ENCODE measurements around the gene CDH26. TPM values are rescaled to one million over a fixed set of nuclear protein-coding genes. Genes with fewer than 3 reads are reported as not detected.
A peak's percentile ranks its signal among the peaks of the same experiment; 100 is the strongest.

CDH26 gene
- total and polyA plus RNA-seq, 2 of the 13 experiments (the other 11 are each of a cell fraction or from before 2014, with no cell fraction given) = 0.40 to 1.1 TPM

DNA sequence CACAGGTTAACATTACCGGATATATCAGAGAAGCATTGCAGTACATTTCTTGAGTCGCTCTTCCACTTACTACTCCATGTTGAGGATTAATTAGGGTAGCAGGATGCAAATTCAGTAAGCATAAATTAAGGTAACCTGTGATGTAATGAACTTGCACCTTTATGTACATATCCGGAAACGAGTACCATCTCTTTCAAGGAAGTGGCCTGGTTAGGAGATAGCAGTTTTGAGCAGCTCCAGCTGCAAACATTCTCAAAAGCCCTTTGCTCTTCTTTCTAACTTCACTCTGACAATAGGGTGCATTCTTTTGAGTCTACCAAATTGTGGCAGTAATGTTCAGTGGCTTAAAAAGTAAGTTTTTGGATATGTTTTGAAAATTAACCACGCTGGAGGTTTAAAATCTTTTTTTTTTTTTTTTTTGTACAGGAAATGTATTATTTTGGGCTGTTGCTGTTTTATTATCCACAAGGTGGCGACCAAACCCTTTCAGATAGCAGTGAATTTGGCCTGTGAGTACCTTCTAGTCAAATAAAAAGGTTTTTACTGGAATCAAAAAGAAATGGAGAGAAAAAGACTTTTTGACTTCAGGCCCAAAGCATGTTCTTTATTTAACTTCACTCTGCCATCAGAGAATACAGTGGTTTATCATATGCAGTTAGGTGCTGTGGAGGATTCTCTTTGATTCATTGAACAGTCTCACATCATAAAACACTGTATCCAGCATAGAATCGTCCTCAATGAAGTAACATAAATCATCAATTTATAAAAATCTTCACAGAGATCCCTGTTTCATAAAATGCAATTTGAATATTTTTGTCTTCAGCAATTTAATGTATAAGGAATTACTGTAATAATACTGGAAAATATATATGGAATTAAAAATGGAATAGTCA lies 9.1 kb upstream of the CDH26 start:
- Histone ChIP-seq H2AFZ (ENCODE audit: low read length) (no peak overlapping the region), H3K9ac (ENCODE audit: insufficient read depth, low read depth, low read length) (no peak overlapping the region), H3K36me3 (replicated peaks in 1 of 2; ENCODE audit: control insufficient read depth in 1 of 2, insufficient read depth in 2 of 2, low read length in 2 of 2) (peaks cover 8 to 12% of the 10 kb centered on the region in 2 experiments; a peak in 4 of 5 replicates), H3K27me3 (ENCODE audit: control insufficient read depth in 1 of 2, insufficient read depth in 2 of 2, low read length in 2 of 2) (no peaks in the 10 kb centered on the region), H3K4me1 (ENCODE audit: insufficient read depth, low read length) (no peaks in the 10 kb centered on the region), H3K79me2 (ENCODE audit: insufficient read depth, low read length) (no peaks in the 10 kb centered on the region), H4K20me1 (ENCODE audit: insufficient read depth, low read length) (no peaks in the 10 kb centered on the region), H3K9me3 (ENCODE audit: low read length) (no peaks in the 10 kb centered on the region), H3K4me3 (replicated peaks in 1 of 3; ENCODE audit: insufficient read depth in 1 of 3, low read depth in 2 of 3, low read length in 3 of 3) (no peak overlapping the region), H3K4me2 (ENCODE audit: low read depth, low read length) (no peak overlapping the region), H3K27ac (ENCODE audit: extremely low read length, insufficient read depth, low read length) (no peak overlapping the region)
- no TSS peak for BruUV-seq (replicated peaks)
- FAIRE-seq (peak; percentile 48), DNase-seq (ENCODE audit: low spot score) (peak; percentile 63), ATAC-seq (peak; percentile 69)
- CTCF ChIA-PET (ENCODE audit: low intra/inter-chr PET ratio, low total read pairs) = interaction anchor here (0.8 to 1.8 kb wide), 2 partner anchors 15 to 101 kb away, joined by 4 to 5 read pairs; no protein-coding TSS in a partner anchor
- POLR2A ChIA-PET = interaction anchor here (1.3 kb wide), 1 partner anchor 9 kb away, joined by 10 read pairs; the partner anchor contains the start of genes FAM217B and PPP1R3D
- TF ChIP-seq, protein P1, sequence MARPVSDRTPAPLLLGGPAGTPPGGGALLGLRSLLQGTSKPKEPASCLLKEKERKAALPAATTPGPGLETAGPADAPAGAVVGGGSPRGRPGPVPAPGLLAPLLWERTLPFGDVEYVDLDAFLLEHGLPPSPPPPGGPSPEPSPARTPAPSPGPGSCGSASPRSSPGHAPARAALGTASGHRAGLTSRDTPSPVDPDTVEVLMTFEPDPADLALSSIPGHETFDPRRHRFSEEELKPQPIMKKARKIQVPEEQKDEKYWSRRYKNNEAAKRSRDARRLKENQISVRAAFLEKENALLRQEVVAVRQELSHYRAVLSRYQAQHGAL (CRISPR knock-in tag; IDR thresholded peaks at IDR 0.05; ENCODE audit: not compliant biosample characterization) = no peak
- TF ChIP-seq POLR2AphosphoS5 (IDR thresholded peaks at IDR 0.05; ENCODE audit: low read depth, low read length) (no peak), STAG1 (CRISPR knock-in tag; IDR thresholded peaks at IDR 0.05) (peak; percentile 30; the same call in 1 of the 2 replicates)
- TF ChIP-seq, protein P2, sequence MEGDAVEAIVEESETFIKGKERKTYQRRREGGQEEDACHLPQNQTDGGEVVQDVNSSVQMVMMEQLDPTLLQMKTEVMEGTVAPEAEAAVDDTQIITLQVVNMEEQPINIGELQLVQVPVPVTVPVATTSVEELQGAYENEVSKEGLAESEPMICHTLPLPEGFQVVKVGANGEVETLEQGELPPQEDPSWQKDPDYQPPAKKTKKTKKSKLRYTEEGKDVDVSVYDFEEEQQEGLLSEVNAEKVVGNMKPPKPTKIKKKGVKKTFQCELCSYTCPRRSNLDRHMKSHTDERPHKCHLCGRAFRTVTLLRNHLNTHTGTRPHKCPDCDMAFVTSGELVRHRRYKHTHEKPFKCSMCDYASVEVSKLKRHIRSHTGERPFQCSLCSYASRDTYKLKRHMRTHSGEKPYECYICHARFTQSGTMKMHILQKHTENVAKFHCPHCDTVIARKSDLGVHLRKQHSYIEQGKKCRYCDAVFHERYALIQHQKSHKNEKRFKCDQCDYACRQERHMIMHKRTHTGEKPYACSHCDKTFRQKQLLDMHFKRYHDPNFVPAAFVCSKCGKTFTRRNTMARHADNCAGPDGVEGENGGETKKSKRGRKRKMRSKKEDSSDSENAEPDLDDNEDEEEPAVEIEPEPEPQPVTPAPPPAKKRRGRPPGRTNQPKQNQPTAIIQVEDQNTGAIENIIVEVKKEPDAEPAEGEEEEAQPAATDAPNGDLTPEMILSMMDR (CRISPR knock-in tag; IDR thresholded peaks at IDR 0.05) = peak; percentile 59
- TF ChIP-seq, protein P3, sequence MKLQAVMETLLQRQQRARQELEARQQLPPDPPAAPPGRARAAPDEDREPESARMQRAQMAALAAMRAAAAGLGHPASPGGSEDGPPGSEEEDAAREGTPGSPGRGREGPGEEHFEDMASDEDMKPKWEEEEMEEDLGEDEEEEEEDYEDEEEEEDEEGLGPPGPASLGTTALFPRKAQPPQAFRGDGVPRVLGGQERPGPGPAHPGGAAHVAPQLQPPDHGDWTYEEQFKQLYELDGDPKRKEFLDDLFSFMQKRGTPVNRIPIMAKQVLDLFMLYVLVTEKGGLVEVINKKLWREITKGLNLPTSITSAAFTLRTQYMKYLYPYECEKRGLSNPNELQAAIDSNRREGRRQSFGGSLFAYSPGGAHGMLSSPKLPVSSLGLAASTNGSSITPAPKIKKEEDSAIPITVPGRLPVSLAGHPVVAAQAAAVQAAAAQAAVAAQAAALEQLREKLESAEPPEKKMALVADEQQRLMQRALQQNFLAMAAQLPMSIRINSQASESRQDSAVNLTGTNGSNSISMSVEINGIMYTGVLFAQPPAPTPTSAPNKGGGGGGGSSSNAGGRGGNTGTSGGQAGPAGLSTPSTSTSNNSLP (IDR thresholded peaks at IDR 0.05; ENCODE audit: low read depth, low read length) = peak; percentile 94
- TF ChIP-seq, protein P4, sequence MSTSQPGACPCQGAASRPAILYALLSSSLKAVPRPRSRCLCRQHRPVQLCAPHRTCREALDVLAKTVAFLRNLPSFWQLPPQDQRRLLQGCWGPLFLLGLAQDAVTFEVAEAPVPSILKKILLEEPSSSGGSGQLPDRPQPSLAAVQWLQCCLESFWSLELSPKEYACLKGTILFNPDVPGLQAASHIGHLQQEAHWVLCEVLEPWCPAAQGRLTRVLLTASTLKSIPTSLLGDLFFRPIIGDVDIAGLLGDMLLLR (CRISPR knock-in tag; IDR thresholded peaks at IDR 0.05) = no peak
- TF ChIP-seq, protein P5, sequence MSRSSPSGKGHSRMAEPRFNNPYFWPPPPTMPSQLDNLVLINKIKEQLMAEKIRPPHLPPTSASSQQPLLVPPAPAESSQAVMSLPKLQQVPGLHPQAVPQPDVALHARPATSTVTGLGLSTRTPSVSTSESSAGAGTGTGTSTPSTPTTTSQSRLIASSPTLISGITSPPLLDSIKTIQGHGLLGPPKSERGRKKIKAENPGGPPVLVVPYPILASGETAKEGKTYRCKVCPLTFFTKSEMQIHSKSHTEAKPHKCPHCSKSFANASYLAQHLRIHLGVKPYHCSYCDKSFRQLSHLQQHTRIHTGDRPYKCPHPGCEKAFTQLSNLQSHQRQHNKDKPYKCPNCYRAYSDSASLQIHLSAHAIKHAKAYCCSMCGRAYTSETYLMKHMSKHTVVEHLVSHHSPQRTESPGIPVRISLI (CRISPR knock-in tag; IDR thresholded peaks at IDR 0.05; ENCODE audit: borderline replicate concordance) = peak; percentile 61
- in situ Hi-C loops (cut with HindIII; ENCODE audit: extremely low pct_ligation_motif_present, low pct_unique_long_range_greater_than_20kb) (no loop called here), intact Hi-C loops (cut with micrococcal nuclease; ENCODE audit: unreplicated experiment) (loop anchor here (1.0 kb wide), 1 partner anchor 101 kb away; no protein-coding TSS in a partner anchor)
- 54% methylated on average over 7 of the region's 7 CpGs for WGBS (ENCODE audit: low lambda C conversion rate)

Measured in HepG2 (cell line).